Smooth muscle cell (in vitro differentiated cells): ENCODE data around the gene TMEM232. TPM values are rescaled to one million over a fixed set of nuclear protein-coding genes. Genes with fewer than 3 reads are reported as not detected.

ENCODE experiments used
- DNase-seq: peaks from one replicate; lab custom pipeline; 2025; ENCODE audit not compliant: unreplicated experiment; lab: John Stamatoyannopoulos, UW
- H2AFZ ChIP-seq: fragments of 200-600 bp; sonication (generic); 2 replicates; pipeline ENCODE4 v1.6.0; 2016; ENCODE audit warnings: antibody characterized with exemption, low read depth, mild to moderate bottlenecking
- H3F3A ChIP-seq: fragments of 200-600 bp; sonication (generic); 2 replicates; pipeline ENCODE4 v1.6.0; 2017; ENCODE audit warnings: antibody characterized with exemption, low read depth
- H3K27ac ChIP-seq: fragments of 200-600 bp; sonication (generic); 2 replicates; pipeline ENCODE4 v1.5.1; 2016; ENCODE audit warnings: low read depth, mild to moderate bottlenecking
- H3K27me3 ChIP-seq: fragments of 200-600 bp; sonication (generic); 2 replicates; pipeline ENCODE4 v1.6.1; 2016; ENCODE audit warnings: low read depth, mild to moderate bottlenecking
- H3K36me3 ChIP-seq: fragments of 200-600 bp; sonication (generic); 2 replicates; pipeline ENCODE4 v1.5.1; 2016; ENCODE audit warnings: low read depth
- H3K4me1 ChIP-seq: fragments of 200-600 bp; sonication (generic); 2 replicates; pipeline ENCODE4 v1.5.1; 2016; ENCODE audit warnings: low read depth
- H3K4me2 ChIP-seq: fragments of 200-600 bp; sonication (generic); 2 replicates; pipeline ENCODE4 v1.6.0; 2016; ENCODE audit warnings: mild to moderate bottlenecking
- H3K4me3 ChIP-seq: fragments of 200-600 bp; sonication (generic); 2 replicates; pipeline ENCODE4 v1.5.1; 2016; ENCODE audit warnings: mild to moderate bottlenecking
- H3K79me2 ChIP-seq: fragments of 200-600 bp; sonication (generic); 2 replicates; pipeline ENCODE4 v1.6.0; 2016; ENCODE audit warnings: low read depth, mild to moderate bottlenecking
- H3K9ac ChIP-seq: fragments of 200-600 bp; sonication (generic); 2 replicates; pipeline ENCODE4 v1.6.0; 2016; ENCODE audit warnings: low read depth
- H3K9me3 ChIP-seq: fragments of 200-600 bp; sonication (generic); replicated peaks from 2 replicates; pipeline ENCODE4 v1.5.1; 2016; ENCODE audit warnings: low read depth
- H4K20me1 ChIP-seq: fragments of 200-600 bp; sonication (generic); 2 replicates; pipeline ENCODE4 v1.6.0; 2016; ENCODE audit warnings: low read depth
- WGBS: methylation state at CpG from one replicate; pipeline ENCODE4 v1.1.7; 2016; ENCODE audit warnings: low lambda C conversion rate; 5-methylcytosine and 5-hydroxymethylcytosine counted together
- polyA plus RNA-seq: library from polyadenylated mRNA; unstranded; fragments of >200 nt; fragmentation: Nextera tagmentation; extraction: Ambion mirVana; gene quantifications from 2 replicates; pipeline ENCODE4 v1.2.1, GENCODE V29; 2016
- total RNA-seq: library from RNA; depleted of rRNA; stranded (reverse); fragments of >200 nt; gene quantifications from 2 replicates; pipeline ENCODE4 v1.2.3, GENCODE V29; 2014
- TF ChIP-seq, protein P1 (sequence below): fragments of 200-600 bp; sonication (generic); IDR thresholded peaks from 2 replicates; pipeline ENCODE4 v1.5.1; 2017; ENCODE audit warnings: borderline replicate concordance, mild to moderate bottlenecking, antibody characterized with exemption; ENCODE audit not compliant: insufficient read depth, poor library complexity, severe bottlenecking

Gene TMEM232
- total and polyA plus RNA-seq, 2 experiments from 2014 or later, result 0.49 to 1.0 TPM

DNA sequence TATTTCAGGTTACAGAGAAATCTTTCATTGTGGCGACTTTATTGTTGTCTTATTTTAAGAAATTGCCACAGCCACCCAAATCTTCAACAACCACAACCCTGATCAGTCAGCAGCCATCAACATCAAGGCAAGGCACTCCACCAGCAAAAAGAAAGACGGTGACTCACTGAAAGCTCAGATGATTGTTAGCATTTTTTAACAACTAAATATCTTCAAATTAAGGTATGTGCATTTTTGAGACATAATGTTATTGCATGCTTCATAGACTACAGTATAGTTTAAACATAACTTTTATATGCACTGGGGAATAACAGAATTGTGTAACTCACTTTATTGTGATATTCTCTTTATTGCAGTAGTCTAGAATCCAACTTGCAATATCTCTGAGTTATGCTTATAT lies 263.4 kb downstream of the TMEM232 start:
- H3K4me1 ChIP-seq, result no peaks in the 10 kb centered on the region
- no peak overlapping the region for H3K9ac ChIP-seq
- no peak overlapping the region for H3K27ac ChIP-seq
- WGBS, result 85% methylated on average over 2 of the region's 2 CpGs
- no peak overlapping the region for H3K4me3 ChIP-seq
- H3K36me3 ChIP-seq, result no peaks in the 10 kb centered on the region
- no peaks in the 10 kb centered on the region for H3K79me2 ChIP-seq
- H4K20me1 ChIP-seq, result no peaks in the 10 kb centered on the region
- TF ChIP-seq, protein P1, sequence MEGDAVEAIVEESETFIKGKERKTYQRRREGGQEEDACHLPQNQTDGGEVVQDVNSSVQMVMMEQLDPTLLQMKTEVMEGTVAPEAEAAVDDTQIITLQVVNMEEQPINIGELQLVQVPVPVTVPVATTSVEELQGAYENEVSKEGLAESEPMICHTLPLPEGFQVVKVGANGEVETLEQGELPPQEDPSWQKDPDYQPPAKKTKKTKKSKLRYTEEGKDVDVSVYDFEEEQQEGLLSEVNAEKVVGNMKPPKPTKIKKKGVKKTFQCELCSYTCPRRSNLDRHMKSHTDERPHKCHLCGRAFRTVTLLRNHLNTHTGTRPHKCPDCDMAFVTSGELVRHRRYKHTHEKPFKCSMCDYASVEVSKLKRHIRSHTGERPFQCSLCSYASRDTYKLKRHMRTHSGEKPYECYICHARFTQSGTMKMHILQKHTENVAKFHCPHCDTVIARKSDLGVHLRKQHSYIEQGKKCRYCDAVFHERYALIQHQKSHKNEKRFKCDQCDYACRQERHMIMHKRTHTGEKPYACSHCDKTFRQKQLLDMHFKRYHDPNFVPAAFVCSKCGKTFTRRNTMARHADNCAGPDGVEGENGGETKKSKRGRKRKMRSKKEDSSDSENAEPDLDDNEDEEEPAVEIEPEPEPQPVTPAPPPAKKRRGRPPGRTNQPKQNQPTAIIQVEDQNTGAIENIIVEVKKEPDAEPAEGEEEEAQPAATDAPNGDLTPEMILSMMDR, result no peak
- no peak overlapping the region for H3K4me2 ChIP-seq
- no peak for DNase-seq
- no peaks in the 10 kb centered on the region for H3K9me3 ChIP-seq
- H2AFZ ChIP-seq, result no peak overlapping the region
- H3K27me3 ChIP-seq, result no peaks in the 10 kb centered on the region
- H3F3A ChIP-seq, result no peaks in the 10 kb centered on the region

- Histone ChIP-seq H2AFZ (no peak overlapping the region), H3K4me2 (no peak overlapping the region), H3K4me3 (no peak overlapping the region), H3K9me3 (no peaks in the 10 kb centered on the region), H3K9ac (no peak overlapping the region), H3K27me3 (no peaks in the 10 kb centered on the region), H3K36me3 (no peaks in the 10 kb centered on the region), H3F3A (no peaks in the 10 kb centered on the region), H3K27ac (no peak overlapping the region), H3K4me1 (no peaks in the 10 kb centered on the region), H3K79me2 (no peaks in the 10 kb centered on the region), H4K20me1 (no peaks in the 10 kb centered on the region)
- DNase-seq, result no peak
- WGBS, result 86% methylated on average over 4 of the region's 4 CpGs
- TF ChIP-seq, protein P1, result no peak
Measured at GRCh38 chr5:110460837-110461236, 265.6 kb downstream of the TMEM232 start.

- no peaks in the 10 kb centered on the region for H4K20me1 ChIP-seq
- H3K9ac ChIP-seq, result no peak overlapping the region
- no peaks in the 10 kb centered on the region for H3K79me2 ChIP-seq
- H3K27ac ChIP-seq, result no peak overlapping the region
- H3K4me3 ChIP-seq, result no peak overlapping the region
- no peaks in the 10 kb centered on the region for H3K4me1 ChIP-seq
- no peaks in the 10 kb centered on the region for H3K9me3 ChIP-seq
- no peaks in the 10 kb centered on the region for H3K36me3 ChIP-seq
- no peak overlapping the region for H3K4me2 ChIP-seq
- WGBS, result 85% methylated on average over 1 of the region's 1 CpG
- H3K27me3 ChIP-seq, result no peaks in the 10 kb centered on the region
- DNase-seq, result no peak
- no peak overlapping the region for H2AFZ ChIP-seq
- H3F3A ChIP-seq, result no peaks in the 10 kb centered on the region
- TF ChIP-seq, protein P1, result no peak
Measured at GRCh38 chr5:110458313-110458712, 268.2 kb downstream of the TMEM232 start.

- H3K4me2 ChIP-seq, result no peak overlapping the region
- H3K27ac ChIP-seq, result no peak overlapping the region
- no peaks in the 10 kb centered on the region for H3K9me3 ChIP-seq
- no peaks in the 10 kb centered on the region for H3K27me3 ChIP-seq
- H3F3A ChIP-seq, result no peaks in the 10 kb centered on the region
- no peak overlapping the region for H2AFZ ChIP-seq
- no peaks in the 10 kb centered on the region for H3K36me3 ChIP-seq
- no peaks in the 10 kb centered on the region for H3K4me1 ChIP-seq
- no peak overlapping the region for H3K9ac ChIP-seq
- no peaks in the 10 kb centered on the region for H4K20me1 ChIP-seq
- H3K79me2 ChIP-seq, result no peaks in the 10 kb centered on the region
- 97% methylated on average over 4 of the region's 4 CpGs for WGBS
- TF ChIP-seq, protein P1, result no peak
- H3K4me3 ChIP-seq, result no peak overlapping the region
- no peak for DNase-seq
Measured at GRCh38 chr5:110442856-110443255, 283.6 kb downstream of the TMEM232 start.
